Measurements from ENCODE around the gene CFL2. TPM values are rescaled to one million over a fixed set of nuclear protein-coding genes. Genes with fewer than 3 reads are reported as not detected.

CFL2 gene
- total RNA-seq, 4 donors from 2014 or later = 36.6 to 99.6 (median 82.3) TPM

- WGBS, 2 donors = 77 to 78% methylated on average over 6 of the region's 6 CpGs
- H3K4me1 ChIP-seq = no peaks in the 10 kb centered on the region
- TF ChIP-seq CTCF (IDR thresholded peaks at IDR 0.05) (no peak), EP300 (IDR thresholded peaks at IDR 0.05) (no peak), POLR2A (IDR thresholded peaks at IDR 0.05) (no peak)
These were observed 42.7 kb downstream of the CFL2 start for GRCh38 chr14:34671716-34672115.

GRCh38 chr14:34668111-34668510, 46.3 kb downstream of the CFL2 start:
- Histone ChIP-seq H3K4me3 (no peak overlapping the region), H3K9me3 (no peaks in the 10 kb centered on the region), H3K27me3 (no peaks in the 10 kb centered on the region), H3K27ac (no peak overlapping the region), H3K4me1 (no peaks in the 10 kb centered on the region), H3K36me3 (no peaks in the 10 kb centered on the region)
- WGBS, 2 donors = 72 to 85% methylated on average over 2 of the region's 2 CpGs
- DNase-seq (ENCODE audit: low spot score in 2 of 2) = no peak
- TF ChIP-seq EP300 (IDR thresholded peaks at IDR 0.05) (no peak), CTCF (IDR thresholded peaks at IDR 0.05) (no peak), POLR2A (IDR thresholded peaks at IDR 0.05) (no peak)

More at GRCh38 chr14:34671716-34672115, 42.7 kb downstream of the CFL2 start:
- Histone ChIP-seq H3K4me3 (no peak overlapping the region), H3K27me3 (no peaks in the 10 kb centered on the region), H3K9me3 (no peaks in the 10 kb centered on the region), H3K36me3 (no peaks in the 10 kb centered on the region), H3K27ac (no peak overlapping the region)
- DNase-seq (ENCODE audit: low spot score in 2 of 2) = no peak

- no peaks in the 10 kb centered on the region for H3K4me1 ChIP-seq
- no peak for TF ChIP-seq POLR2A (IDR thresholded peaks at IDR 0.05)
- TF ChIP-seq EP300 (IDR thresholded peaks at IDR 0.05) = no peak
- no peak for TF ChIP-seq CTCF (IDR thresholded peaks at IDR 0.05)
- 93 to 97% methylated on average over 7 of the region's 7 CpGs for WGBS, 2 donors
- DNase-seq (ENCODE audit: low spot score in 2 of 2) = no peak
- H3K36me3 ChIP-seq = no peaks in the 10 kb centered on the region
- H3K4me3 ChIP-seq = no peak overlapping the region
- no peaks in the 10 kb centered on the region for H3K27me3 ChIP-seq
- H3K9me3 ChIP-seq = peaks cover 0 to 9% (median 0%) of the 10 kb centered on the region in 4 donors
- peak overlapping the region in 2 of 4 donors; percentile 1 to 50 for H3K27ac ChIP-seq
These were observed 47.4 kb downstream of the CFL2 start for GRCh38 chr14:34667007-34667406.

DNA sequence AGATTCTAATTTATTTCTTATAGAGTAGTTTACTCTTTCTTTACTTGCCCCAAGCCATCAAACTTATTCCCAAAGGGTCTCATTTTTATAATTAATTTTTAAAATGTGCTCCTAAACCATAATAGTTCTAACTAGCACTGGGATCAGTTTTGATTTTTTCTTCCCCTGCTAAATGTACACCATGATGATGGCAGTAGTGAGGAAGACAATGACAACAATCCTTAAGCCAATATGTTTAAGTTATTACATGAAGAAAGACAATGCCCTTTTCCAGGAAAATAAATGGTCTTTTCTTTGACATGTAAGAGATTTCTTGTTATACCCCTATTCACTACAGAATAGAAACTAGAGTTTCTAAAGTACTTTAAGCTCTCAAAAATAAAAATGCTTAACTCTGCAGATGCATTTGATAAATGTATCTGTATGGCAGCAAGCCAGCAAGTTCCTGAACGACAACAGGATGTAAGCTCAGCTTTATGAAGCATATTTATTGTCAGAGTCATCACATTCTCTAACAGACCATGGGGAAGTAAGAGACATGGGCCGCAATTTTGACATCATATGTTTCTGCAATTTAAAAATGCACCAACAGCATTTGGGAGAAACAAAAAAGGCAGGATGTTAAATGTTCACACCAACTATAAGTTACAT, 48.5 kb downstream of the CFL2 start:
- H3K27me3 ChIP-seq = no peaks in the 10 kb centered on the region
- peaks cover 0 to 9% (median 0%) of the 10 kb centered on the region in 4 donors for H3K9me3 ChIP-seq
- TF ChIP-seq CTCF (IDR thresholded peaks at IDR 0.05) = no peak
- peak in 1 of 2 donors; percentile 69 for TF ChIP-seq EP300 (IDR thresholded peaks at IDR 0.05)
- H3K4me3 ChIP-seq = no peak overlapping the region
- no peaks in the 10 kb centered on the region for H3K36me3 ChIP-seq
- peak in 1 of 2 donors; percentile 76 for DNase-seq (ENCODE audit: low spot score in 2 of 2)
- peak overlapping the region in 3 of 4 donors; percentile 46 to 56 (median 50) for H3K27ac ChIP-seq
- H3K4me1 ChIP-seq = no peaks in the 10 kb centered on the region
- 27 to 28% methylated on average over 2 of the region's 2 CpGs for WGBS, 2 donors

DNA sequence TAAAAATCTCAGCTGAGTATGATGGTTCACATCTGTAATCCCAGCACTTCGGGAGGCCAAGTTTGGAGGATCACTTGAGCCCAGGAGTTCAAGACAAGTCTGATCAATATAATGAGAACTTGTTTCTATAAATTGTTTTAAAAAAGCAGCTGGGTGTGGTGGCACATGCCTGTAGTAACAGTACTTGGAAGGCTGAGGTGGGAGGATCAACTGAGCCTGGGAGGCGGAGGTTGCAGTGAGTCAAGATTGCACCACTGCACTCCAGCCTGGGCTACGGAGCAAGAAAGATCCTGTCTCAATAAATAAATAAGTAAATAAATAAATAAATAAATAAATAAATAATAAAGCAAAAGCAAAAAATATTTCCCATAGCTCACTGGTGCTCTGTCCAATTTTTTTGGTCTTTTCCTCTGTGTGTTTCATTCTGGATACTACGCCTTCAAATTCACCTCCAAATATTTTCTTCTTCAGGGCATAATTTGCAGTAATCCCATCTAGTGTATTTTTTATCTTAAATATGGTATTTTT, 51.8 kb downstream of the CFL2 start:
- Histone ChIP-seq H3K27me3 (no peaks in the 10 kb centered on the region), H3K4me3 (no peak overlapping the region), H3K27ac (no peak overlapping the region), H3K4me1 (no peaks in the 10 kb centered on the region), H3K36me3 (no peaks in the 10 kb centered on the region), H3K9me3 (peaks cover 0 to 9% (median 0%) of the 10 kb centered on the region in 4 donors)
- no peak for TF ChIP-seq CTCF (IDR thresholded peaks at IDR 0.05)
- no peak for TF ChIP-seq POLR2A (IDR thresholded peaks at IDR 0.05)
- TF ChIP-seq EP300 (IDR thresholded peaks at IDR 0.05) = no peak
- DNase-seq (ENCODE audit: low spot score in 2 of 2) = no peak
- 93 to 95% methylated on average over 4 of the region's 4 CpGs for WGBS, 2 donors

Measured in tibial nerve (tissue), 4 donors.